Breast epithelium (tissue), 3 donors: ENCODE results near the gene SDK1.

ENCODE experiments used
- CTCF ChIP-seq, 3 donors: fragments of 450-650 bp; IDR thresholded peaks; one replicate each; pipeline ENCODE4 v1.5.1; 2016 to 2017; ENCODE audit warnings: antibody characterized with exemption in 3 of 3, mild to moderate bottlenecking in 3 of 3, moderate library complexity in 3 of 3
- POLR2A ChIP-seq: fragments of 450-650 bp; IDR thresholded peaks from one replicate; pipeline ENCODE4 v1.6.1; 2016; ENCODE audit warnings: antibody characterized with exemption, mild to moderate bottlenecking, moderate library complexity
- POLR2AphosphoS5 ChIP-seq, 3 donors: sonication (generic); formaldehyde crosslinking; IDR thresholded peaks; one replicate each; pipeline ENCODE4 v1.6.1; 2017; ENCODE audit warnings: antibody characterized with exemption in 3 of 3

DNA sequence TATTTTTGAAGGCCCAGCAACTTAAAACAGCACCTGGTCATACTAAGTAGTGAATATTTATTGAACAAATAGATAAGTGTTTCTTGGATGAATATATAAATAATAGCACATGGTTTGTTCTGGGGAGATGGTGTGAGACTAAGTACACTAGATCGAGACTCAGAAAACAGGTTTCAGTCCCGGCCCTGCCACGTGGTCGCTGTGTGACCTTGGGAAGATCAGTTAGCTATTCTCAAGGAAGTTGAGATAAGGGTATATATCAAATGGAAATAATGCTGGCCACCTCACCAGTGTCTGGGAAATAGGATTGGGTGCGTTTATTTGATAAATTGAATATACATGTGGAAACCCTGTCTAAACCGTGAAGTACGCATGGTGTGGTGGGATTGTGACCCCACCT is 354.6 kb downstream of the SDK1 start:
- TF ChIP-seq CTCF (IDR thresholded peaks at IDR 0.05) (no peak), POLR2A (no peak), POLR2AphosphoS5 (IDR thresholded peaks at IDR 0.05) (no peak)
